ENCODE measurements around the gene FAM3D.

The FAM3D gene

GRCh38 chr3:58622892-58623291, 43.7 kb downstream of the FAM3D start:
- TF ChIP-seq CTCF (IDR thresholded peaks at IDR 0.05), result no peak

- TF ChIP-seq CTCF (IDR thresholded peaks at IDR 0.05), result no peak
Measured at GRCh38 chr3:58622436-58622835, 44.1 kb downstream of the FAM3D start.

- no peak for TF ChIP-seq CTCF (IDR thresholded peaks at IDR 0.05)
Measured at GRCh38 chr3:58621086-58621830, 45.3 kb downstream of the FAM3D start.

GRCh38 chr3:58620421-58620820, 46.2 kb downstream of the FAM3D start:
- no peak for TF ChIP-seq CTCF (IDR thresholded peaks at IDR 0.05)

- no peak for TF ChIP-seq CTCF (IDR thresholded peaks at IDR 0.05)
Measured at GRCh38 chr3:58617338-58617761, 49.2 kb downstream of the FAM3D start.

- no peak for TF ChIP-seq CTCF (IDR thresholded peaks at IDR 0.05)
Measured at GRCh38 chr3:58613236-58614132, 53.1 kb downstream of the FAM3D start.

GRCh38 chr3:58612830-58613229, 53.7 kb downstream of the FAM3D start:
- no peak for TF ChIP-seq CTCF (IDR thresholded peaks at IDR 0.05)

Data from LNCAP (cell line).